Activated CD4-positive, alpha-beta T cell treated with anti-CD3 and anti-CD28 coated beads, Interleukin-2, amount 50 U/mL, for 48 hours (primary cell): ENCODE data around the gene SSX1.
"Not testable (repeated sequence)": the region's sequence is repeated elsewhere in the genome, so short reads cannot be mapped to it uniquely, and the experiment has no call there.

Experiments
- DNase-seq, 2 experiments: peaks; one replicate each; pipeline ENCODE4 v3.0.0-alpha.2; 2020

Gene SSX1, protein sequence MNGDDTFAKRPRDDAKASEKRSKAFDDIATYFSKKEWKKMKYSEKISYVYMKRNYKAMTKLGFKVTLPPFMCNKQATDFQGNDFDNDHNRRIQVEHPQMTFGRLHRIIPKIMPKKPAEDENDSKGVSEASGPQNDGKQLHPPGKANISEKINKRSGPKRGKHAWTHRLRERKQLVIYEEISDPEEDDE

DNA sequence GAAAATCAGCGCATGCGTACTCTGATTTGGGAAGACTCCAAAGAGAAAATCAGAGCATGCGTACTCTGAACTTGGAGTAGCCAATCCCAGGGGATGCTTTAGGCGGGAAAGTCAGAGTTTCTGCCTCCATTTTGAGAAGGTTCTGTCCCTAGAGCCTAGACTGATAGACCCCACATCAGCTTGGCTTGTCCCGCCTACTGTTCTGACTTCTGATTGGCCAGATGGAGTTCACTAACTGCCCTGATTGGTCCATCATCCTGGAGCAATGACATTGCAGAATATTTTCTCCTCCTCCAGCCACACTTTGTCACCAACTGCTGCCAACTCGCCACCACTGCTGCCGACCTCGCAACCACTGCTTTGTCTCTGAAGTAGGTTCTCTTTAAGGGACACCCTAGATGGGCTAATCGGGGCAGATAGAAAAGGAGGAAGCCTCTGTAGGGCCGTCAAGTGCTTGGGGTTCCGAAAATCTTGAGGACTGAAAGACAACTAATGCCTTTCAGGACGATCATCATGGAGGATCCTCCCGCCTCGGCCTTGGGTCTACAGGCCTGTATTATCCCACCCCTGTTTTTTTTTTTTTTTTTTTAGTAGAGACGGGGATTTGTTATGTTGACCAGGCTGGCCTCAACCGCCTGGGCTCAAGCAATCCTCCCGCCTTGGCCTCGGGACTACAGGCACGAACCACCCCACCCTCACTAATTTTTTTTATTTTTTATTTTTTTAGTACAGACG, at the start of gene SSX1:
Gene SSX1 (plus strand): TSS at position 331 of the 735 bp plus-strand sequence. CDS start 1,850 bp downstream, outside the sequence.
- not testable (repeated sequence) for DNase-seq

DNA sequence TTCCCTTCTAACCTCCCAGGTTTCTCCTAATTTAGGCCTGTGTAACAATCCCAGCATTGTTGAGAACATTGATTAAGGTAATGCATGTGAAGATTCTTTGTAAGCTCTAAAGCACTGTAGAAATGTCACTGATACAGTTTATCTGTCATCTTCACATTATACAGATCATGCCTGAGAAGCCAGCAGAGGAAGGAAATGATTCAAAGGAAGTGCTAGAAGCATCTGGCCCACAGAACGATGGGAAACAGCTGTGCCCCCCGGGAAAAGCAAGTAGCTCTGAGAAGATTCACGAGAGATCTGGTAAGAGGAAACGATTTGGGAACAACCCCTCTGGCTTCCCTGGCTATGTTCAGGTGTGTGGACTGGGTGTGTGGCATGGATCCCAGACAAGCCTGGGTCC, 40.9 kb upstream of the SSX1 start:
- not testable (repeated sequence) for DNase-seq

DNA sequence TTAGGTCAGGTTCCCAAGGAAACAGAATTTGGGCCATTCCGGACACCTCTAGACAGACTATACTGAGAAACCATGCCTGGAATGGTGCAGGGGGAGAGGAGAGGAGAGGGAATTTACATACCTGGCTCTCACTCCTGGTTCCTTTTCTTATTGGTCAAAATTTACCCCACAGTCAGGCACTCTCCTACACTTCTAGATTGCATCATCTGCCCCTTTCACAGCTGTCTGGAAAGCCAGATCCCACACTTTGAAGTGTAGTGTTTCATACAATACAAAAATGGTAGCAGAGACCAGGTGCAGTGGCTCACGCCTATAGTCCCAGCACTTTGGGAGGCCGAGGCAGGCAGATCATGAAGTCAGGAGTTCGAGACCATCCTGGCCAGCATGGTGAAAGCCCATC, 31.0 kb upstream of the SSX1 start:
- not testable (repeated sequence) for DNase-seq

DNA sequence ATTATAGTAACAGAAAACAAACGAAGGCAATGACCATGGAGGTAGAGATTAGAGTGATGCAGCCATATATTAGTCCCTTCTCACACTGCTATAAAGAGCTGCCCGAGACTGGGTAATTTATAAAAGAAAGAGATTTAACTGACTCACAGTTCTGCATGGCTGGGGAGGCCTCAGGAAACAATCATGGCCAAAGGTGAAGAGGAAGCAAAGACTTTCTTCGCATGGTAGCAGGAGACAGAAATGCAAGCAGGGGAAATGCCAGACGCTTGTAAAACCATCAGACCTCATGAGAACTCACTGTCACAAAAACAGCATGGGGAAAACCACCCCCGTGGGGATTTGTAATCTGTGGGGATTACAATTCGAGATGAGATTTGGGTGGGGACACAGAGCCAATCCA, 2.2 kb upstream of the SSX1 start:
- DNase-seq = not testable (repeated sequence)

DNA sequence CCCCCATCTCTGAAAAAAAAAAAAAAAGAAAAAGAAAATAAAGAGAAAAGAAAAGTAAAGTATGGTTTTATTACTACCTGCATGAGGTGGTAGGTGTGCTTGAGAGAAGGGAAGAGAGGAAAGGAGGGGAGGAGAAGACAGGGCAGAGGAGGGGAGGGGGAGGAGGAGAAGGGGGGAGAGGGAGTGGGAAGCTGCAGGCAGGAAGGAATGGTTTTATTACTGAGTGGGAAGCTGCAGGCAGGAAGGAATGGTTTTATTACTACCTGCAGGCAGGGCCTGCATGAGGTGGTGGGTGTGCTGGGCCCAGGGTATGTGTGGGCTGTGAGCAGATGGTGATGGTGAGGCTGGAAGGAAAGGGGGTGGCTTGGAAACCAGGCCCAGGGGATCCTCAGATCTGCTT, 19.2 kb downstream of the SSX1 start:
- not testable (repeated sequence) for DNase-seq

DNA sequence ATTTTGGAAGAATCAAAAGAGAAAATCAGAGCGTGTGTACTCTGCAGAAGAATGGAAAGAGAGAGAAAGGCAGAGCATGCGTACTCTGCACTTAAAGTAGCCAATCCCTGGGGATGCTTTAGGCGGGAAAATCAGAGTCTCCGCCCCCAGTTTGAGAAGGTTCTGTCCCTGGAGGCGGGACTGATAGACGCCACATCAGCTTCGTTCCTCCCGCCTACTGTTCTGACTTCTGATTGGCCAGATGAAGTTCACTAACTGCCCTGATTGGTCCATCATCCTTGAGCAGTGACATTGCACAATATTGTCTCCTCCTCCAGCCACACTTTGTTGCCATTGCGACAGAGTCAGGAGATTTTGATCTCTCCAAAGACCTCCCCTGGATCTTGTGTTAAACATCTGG, 23.8 kb downstream of the SSX1 start:
- no peak for DNase-seq

DNA sequence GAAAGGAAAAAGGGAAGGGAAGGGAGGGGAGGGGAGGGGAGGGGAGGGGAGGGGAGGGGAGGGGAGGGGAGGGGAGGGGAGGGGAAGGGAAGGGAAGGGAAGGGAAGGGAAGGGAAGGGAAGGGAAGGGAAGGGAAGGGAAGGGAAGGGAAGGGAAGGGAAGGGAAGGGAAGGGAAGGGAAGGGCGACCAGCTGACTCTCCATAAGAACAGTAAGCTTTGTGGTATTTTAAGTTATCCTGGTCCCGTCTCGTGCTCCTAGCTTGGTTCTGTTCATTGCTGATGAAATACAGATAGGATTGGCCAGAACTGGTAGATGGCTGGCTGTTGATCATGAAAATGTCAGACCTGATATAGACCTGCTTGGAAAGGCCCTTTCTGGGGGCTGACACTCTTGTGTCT, 25.5 kb downstream of the SSX1 start:
- not testable (repeated sequence) for DNase-seq

DNA sequence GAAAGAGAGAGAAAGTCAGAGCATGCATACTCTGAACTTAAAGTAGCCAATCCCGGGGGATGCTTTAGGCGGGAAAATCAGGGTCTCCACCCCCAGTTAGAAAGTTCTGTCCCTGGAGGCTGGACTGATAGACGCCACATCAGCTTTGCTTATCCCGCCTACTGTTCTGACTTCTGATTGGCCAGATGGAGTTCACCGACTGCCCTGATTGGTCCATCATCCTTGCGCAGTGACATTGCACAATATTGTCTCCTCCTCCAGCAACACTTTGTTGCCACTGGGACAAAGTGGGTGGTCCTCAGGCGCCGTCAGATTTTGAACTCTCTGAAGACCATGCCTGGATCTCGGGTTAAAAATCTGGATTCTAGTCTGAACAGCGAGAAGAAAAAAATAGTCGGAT, 51.0 kb downstream of the SSX1 start:
- no peak for DNase-seq

DNA sequence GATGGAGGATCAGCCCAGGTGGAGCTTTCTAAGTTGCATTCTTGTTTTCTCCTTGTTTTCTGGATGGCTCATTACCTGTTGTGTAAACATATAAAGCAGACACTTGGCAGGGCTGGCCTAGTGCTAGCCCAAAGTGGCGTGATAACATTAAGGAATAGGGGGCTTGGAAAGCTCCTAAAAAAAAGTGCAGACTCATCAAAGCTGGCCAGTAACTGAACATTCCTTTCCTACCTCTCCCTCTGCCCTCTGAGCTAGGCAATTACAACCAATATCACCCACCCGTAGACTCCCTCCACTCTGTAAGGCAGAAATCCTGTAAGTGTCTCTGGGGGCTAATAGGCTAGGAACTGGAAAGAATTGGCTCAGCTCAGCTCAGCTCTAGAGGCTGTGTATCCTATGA, 58.8 kb downstream of the SSX1 start:
- not testable (repeated sequence) for DNase-seq
